NCI-H748 (cell line): ENCODE measurements around the gene SLC8B1.
"Not testable (repeated sequence)": the region's sequence is repeated elsewhere in the genome, so short reads cannot be mapped to it uniquely, and the experiment has no call there.

Source experiments
- DNase-seq: peaks from one replicate; lab custom pipeline; 2025; ENCODE audit not compliant: unreplicated experiment; lab: John Stamatoyannopoulos, UW

The SLC8B1 gene

DNA sequence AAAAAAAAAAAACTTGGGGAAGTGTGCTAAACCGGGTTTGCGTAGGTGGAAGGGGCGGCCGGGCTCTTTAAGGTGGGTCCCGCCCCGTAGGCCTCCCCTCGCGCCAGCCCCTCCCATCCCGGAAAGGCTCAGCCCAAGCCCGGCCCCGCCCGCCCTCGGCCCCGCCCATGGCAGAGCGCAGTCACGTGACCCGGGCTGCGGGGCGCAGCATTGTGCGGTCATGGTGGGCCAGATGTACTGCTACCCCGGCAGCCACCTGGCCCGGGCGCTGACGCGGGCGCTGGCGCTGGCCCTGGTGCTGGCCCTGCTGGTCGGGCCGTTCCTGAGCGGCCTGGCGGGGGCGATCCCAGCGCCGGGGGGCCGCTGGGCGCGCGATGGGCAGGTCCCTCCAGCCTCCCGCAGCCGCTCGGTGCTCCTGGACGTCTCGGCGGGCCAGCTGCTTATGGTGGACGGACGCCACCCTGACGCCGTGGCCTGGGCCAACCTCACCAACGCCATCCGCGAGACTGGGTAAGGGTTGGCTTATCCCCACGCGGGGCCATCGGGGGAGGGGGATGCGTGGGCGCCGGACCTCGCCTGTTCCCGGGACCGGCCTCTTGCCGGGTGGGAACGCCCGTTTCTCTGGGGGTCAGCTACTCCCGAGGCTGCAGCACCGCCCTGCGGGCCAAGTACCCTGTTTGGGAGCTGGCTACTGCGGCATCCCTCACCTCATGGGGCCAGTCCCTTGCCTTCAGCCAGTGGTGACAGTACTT, 23.6 kb upstream of the SLC8B1 start, which contains the start of gene PLBD2:
Gene PLBD2 (plus strand): TSS at position 207 of the 752 bp plus-strand sequence. CDS start 14 bp downstream, at position 221.
- DNase-seq, result peak; percentile 90

DNA sequence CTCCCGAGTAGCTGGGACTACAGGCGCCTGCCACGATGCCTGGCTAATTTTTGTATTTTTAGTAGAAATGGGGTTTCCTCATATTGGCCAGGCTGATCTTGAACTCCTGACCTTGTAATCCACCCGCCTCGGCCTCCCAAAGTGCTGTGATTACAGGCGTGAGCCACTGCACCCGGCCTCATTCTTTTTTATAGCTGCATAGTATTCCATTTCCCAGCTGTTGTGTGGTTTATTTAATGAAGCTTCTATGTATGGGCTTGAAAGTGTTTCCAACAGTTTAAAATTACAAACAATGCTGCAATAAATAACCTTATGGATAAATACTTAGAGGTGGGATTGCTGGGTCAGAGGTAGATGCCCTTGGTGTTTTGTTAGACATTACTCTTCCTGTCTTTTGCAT, 19.3 kb upstream of the SLC8B1 start:
- not testable (repeated sequence) for DNase-seq

DNA sequence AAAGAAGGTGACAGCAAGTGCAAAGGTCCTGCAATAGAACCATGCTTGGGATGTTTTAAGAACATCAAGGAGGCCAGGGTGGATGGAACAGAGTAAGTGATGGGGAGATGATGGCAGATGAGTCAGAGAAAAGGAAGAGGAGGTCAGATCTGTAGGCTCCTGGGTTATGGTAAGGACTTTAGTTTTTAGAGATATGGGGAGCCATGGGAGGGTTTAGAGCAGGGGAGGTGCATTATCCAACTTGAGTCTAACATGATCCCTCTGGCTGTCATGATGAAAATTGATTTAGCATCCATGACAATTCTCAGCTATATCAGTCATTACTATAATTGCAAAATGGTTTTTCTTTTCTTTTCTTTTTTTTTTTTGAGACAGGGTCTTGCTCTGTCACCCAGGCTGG, 16.2 kb upstream of the SLC8B1 start:
- DNase-seq, result no peak

DNA sequence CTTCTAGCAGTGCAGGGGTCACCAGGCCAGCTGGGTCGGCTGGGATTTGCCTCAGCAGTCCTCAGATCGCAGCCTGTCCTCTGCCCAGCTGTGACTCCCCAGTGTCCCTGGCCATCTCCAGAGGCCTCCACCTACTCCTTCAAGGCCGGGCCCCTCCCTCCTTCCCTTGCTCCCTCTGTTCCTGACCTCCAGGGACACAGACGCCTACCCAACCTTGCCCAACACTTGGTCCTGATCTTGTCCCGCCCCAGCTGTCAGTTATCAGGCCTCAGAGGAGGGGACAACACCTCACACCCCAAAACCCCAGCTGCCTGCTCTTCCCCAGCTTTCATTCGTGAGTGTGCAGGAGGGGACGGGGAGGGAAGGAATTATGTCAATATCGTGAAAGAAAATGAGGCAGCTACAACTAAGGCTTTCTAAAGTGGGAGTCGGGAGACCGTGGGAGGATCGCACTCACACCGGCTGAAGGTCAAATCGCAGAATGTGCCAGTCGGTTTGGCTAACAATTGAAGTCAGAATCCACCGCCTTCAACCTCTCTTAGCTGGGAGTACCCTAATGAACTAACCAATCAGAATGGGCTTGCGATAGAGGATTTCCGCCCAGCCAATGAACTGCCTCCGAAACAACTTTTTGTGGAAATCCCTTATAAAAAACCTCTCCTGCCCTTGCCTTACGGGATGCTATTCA, 14.1 kb upstream of the SLC8B1 start:
- DNase-seq, result no peak

DNA sequence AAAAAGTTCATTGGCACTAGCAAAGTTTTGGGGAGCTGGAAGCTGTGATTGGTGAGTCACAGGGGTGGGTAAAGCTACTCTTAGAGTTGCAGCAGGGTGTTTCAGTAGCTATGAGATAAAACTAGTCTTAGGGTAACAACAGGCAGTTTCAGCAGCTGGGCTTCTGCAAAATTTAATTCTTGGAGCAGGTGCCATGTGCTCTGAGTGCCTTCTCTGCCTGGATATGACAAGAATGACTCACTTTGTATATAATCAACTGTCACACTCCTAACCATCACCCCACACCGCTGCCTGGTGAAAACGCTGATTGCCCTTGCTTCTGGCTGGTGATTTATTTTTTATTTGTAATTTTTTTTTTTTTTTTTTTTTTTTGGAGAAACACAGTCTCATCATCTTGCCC, 13.0 kb upstream of the SLC8B1 start:
- DNase-seq, result no peak

DNA sequence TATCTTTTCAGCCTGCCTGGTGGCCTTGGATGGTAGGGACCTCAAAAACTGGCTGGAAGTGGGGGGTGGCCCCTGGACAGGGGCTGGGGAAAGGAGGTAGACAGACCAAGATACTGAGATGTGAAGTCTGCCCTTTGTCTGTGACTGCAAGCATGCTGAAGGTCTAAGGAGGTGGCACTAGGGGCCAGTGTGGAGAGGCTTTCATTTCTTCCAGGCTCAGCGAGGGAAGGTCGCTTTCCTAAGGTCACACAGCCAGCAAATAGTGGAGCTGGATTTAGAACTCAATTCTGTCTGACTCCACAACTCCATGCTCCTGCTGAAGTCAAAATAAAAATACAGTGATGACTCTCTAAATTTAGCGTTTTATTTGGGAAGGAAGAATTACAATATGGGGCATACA, 12.2 kb upstream of the SLC8B1 start:
- no peak for DNase-seq

DNA sequence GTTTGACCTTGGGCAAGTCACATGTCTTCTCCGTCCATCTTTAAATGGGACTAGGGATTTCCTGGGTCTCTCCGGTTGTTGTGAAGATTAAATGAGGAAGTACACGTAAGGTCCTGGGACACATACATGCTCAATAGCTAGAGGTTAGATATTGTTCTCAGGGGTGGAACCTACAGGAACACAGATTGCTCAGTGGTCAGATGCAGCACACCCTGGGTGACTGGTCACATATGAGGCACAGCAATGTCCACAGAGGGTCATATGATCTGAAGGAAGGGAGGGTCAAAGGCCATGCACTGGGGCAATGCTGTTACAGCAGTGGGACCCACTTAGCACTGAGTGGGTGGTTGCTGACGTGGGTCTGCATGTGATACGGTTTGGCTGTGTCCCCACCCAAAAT, 11.4 kb upstream of the SLC8B1 start:
- DNase-seq, result no peak

DNA sequence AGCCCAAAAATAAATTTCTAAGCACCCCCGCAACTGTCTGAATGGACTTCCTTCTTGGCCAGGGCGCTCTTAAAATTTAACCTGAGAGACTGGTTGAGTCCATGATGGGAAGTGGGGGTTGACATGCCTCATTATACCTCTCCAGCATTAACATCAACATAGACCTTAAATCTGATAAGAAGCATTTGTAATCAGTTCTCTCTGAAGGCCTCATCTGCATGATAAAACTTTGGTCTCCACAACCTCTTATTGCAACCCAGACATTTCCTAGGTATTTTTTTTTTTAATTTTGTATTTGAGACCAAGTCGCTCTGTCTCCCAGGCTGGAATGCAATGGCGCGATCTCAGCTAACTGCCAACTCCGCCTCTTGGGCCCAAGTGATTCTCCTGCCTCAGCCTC, 10.4 kb upstream of the SLC8B1 start:
- DNase-seq, result no peak

DNA sequence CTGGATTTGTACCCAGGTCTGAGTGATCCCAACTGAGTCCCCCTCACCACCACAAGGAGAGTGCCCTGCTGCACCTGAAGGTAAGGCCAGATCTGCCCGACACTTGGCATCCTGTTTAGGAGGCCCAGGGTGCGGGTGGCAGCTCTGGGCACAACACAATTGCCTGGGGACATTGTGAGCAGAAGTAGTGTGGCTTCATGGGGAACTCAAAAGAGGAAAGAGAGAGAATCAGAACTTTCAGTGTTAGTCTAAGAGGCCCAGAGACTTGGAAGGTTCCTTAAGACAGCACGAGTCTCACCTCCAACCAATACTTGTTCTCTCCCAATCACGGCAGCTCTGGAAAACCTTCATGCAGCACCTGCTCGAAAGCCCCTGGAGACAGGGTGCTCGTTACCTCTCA, 6.6 kb upstream of the SLC8B1 start:
- no peak for DNase-seq

DNA sequence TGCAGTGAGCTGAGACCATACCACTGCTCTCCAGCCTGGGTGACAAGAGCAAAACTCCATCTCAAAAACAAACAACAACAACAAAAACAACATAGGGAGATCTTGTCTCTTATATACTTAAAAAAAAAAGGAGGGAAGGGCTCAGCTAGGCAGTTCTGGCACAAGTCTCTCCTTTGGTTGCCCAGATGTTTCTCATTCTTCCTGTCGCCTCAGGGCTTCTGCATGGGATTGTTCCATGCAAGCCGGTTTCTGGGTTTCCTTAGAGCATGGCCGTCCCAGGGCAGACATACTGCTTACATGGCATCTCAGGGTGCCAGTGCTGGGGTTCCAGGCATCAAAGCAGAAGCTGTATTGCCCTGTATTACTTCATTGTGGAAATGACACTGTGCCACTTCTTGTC, 5.2 kb upstream of the SLC8B1 start:
- DNase-seq, result no peak

DNA sequence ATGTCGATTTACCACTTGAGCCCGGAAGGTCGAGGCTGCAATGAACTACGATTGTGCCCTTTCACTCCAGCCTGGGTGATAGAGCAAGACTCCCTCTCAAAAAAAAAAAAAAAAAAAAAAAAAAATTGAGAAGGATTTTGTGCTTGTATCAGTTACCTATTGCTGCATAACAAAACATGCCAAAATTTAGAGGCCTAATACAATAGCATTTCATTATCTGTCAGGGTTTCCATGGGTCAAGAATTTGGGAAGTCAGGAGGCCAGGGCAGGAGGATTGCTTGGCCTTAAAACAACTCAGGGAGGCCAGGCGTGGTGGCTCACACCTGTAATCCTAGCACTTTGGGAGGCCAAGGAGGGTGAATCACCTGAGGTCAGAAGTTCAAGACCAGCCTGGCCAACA, 4.6 kb upstream of the SLC8B1 start:
- no peak for DNase-seq

DNA sequence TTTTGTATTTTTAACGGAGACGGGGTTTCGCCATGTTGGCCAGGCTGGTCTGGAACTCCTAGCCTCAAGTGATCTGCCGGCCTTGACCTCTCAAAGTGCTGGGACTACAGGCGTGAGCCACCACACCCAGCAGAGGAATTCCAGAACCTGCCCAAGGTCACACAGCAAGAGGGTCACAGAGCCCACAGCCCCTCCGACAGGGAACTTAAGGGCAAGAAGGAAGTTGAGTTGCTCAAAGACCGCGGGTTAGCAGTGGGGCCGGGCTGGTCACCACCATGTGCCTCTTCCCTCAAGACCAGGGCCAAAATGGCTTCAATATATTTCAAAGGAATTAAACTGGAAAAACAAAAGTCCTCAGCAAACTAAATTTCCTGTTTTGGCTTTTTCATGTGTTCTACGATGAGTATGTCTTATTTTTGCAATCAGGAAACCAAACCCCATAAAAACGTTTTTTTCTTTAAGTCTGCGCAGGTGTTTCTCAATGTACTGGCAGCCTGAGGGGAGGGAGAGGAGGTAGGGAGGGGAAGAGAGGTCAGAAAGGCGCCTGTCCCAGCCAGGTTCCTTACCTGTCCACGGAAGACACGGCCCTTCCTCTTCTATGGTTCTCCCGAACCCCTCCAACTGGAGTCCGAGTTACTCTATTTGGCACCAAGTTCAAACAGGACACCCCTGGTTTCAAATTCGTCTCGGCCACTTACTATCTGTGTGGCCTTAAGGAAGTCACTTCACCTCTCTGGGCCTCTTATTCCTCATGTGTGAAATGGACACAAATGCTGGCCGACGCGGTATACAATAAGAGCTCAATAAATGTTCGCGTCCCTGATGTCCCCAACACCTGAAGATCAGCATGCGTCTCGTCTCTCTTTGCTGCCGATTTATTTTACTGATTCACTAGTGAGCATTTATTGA, 778 bp downstream of the SLC8B1 start:
- DNase-seq, result no peak

DNA sequence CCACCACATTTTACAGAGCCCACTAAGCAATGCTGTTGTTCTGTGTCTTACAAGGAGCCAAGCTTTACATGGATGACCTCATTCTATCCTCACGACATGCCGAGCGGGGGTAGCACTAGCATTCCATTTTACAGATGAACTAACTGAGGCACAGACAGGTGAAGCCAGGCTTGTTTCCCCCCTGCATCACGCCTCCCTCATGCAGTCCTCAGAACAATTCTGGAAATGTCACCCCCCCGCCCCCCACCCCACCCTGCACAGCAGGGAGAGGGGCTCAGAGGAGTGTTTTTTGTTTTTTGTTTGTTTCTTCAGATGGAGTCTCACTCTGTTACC, 1.5 kb downstream of the SLC8B1 start:
- no peak for DNase-seq

DNA sequence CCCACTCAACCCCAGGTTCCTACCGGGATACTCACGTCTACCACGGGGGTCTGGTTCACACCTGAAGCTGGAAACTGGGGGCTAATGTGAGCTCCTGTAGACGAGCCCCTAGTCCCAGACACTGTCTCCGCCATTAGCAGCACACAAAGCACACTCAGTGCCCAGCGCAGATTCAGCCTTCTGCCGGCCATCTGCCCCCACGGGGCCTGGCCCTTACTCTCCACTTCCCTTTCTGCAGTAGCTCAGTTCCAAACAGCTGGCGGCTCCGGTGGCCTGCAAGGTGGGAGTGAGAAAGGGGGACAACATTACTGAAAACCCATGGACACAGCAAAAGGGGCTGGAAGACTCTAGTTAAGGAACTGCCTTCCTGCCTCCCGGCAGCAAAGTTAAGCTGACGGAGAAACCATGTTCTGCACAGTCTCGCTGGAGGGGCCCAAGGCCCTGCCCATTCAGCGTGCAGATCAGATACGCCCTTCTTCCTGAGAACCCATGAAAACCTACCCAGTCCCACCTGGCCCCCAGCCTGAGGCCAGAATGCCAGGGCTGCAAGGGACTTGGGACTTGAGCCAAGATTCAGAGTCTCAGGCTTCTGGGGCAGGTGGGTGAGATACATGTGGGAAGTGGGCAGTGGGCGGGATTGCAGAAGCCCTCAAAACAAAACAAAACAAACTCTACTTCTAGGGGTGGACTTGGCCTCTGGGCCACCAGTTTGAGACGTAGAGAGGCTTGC, 2.1 kb downstream of the SLC8B1 start:
- no peak for DNase-seq

DNA sequence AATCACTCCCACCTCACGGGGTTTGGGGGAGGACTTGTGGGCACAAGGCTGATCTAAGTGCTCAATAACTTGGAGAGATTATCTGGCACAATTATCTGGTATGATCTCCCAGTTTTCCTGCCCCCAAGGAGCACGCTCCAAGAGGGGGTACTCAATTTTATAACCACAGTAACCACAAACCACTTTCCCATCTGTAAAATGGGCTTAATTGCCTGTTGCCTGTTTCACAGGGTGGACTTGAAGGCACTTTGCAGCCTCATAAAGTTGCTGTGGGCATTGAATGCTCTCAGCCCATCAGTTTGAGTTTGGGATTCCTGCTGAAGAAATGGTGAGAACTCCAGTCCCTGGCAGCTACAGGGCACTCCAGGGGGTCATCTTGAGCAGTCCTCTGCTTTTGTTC, 4.4 kb downstream of the SLC8B1 start:
- DNase-seq, result no peak

DNA sequence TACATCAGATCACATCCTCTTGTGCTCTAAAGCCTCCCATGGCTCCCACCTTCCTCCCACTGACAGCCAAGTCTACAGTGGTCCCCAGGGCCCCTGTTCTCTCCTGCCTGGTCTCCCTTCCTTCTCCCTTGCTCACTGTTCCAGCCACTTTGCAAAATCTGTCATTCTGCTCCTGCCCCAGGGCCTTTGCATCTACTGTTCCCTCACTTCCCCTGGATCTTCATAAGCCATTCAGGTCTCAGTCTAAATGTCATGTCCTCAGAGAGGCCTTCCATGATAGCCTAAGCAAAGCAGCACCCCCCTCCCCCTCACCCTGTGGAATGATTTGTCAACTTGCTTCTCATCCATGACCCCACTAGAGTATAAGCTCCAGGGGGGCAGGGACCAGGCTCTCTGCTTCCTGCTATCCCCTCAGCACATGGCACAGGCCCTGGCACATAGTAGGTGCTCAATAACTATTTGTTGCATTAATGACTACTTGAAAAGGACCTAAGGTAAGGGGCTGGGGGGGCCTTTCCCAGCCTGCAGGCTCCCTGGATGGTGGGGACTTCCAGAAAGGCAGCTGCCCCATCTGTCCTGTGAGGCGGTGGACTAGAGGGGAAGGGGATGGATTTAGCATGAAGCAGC, 5.0 kb downstream of the SLC8B1 start:
- DNase-seq, result no peak

DNA sequence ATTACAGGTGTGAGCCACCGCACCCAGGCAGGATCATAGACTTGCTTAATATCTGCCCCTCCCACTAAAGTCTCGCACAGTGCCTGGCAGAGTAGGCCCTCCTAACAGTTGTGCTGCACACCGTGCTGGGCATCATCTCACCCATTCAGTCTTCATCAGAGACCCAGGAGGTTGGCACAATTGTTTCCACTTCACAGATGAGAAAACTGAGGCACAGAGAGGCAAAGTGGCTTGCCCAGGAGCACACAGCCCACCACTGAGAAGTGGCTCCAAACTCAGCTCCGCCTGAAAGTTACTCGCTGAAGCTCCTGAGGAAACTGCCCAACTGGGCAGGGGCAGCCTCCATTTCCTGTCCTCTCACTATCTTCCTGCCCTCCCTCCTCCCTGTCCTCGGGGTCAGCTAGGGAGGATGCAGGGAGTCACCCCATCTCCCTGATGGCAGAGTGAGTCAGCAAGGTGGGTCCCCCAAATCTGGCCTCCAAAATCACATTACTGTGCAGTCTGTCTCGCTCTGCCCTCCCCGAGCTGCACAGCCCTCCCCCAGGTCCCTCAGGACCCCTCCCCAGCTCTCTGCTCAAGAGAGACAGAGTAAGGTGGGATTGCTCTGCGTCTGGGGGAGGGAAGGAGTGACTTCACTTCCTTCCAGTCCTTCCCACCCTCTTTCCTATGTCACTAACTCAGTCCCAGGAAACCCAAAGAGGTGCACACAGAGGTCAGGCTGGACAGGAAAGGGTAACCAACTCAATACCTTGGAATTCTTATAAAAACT, 5.7 kb downstream of the SLC8B1 start:
- no peak for DNase-seq

DNA sequence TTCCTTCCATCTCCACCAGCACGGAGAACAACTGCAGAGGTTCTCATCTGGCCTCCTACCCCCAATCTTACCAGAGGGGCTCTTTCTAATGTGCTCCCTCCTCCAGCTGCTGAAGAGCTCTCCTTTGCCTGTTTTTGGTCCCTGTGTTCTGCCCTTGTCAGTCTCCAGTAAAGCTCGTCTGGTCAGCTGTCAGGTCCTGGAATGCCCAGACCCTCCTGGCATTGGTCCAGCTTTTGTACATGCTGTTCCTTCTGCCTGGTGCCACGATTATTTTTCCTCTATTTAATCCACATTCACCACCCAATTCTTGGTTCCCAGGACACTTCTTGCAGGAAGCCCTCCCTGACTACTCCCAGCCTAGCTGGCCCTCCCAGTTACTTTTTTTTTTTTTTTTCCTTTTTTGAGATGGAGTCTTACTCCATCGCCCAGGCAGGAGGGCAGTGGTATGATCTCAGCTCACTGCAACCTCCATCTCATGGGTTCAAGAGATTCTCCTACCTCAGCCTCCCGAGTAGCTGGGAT, 6.5 kb downstream of the SLC8B1 start:
- no peak for DNase-seq

DNA sequence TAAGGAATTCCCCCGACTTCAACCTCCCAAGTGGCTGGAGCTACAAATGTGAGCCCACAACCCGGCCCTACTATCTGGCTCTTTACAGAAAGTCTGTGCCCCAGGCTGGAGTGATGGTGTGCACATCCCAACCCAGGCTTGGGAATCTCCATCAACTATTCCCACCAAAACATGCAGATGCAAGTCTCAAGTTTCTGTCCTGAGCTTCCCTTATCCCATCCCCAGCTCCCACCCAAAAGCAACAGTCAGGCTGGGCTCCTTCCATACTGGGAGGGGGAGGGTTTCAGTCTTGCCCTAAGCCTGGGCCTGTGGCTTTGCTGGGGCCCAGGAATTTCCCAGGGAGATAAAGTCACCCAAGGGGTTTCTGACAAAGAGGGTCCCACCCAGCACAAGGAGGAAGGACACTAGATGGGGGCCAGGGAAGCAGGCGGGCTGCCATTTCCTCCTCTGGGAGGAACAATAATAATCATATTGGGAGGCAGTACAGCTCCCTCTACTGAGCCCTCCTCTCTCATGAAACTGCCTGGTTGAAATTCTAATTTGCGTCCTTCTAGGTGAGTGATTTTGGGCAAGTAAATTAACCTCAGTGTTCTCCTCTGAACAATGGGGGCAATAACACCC, 8.0 kb downstream of the SLC8B1 start:
- DNase-seq, result no peak
